ENCODE data around the gene IL22RA2. TPM values are rescaled to one million over a fixed set of nuclear protein-coding genes. Genes with fewer than 3 reads are reported as not detected.

Gene IL22RA2
- polyA plus RNA-seq, 3 donors: not detected

DNA sequence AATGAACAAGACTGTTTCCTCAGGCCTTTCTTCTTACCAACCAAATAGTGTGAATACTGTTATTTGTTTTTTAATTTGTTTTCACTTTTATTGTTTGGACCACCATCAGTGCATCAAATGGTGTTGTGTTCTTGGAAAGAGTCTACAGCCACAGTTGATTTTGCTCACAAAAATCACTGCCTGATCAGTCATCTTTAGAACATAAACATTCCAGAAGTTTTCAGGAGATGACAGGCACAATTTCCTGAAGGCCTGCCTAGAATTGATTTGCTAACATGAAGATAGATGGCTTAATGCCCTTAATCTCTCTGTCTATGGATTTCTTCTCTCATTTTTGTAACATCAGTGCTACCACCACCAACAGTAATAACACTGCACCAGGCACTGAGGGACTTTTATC lies 13.5 kb downstream of the IL22RA2 start:
- Mint-ChIP-seq H3K27me3 (ENCODE audit: low read depth in 3 of 3) (peaks cover 2 to 4% (median 2%) of the 10 kb centered on the region in 3 donors), H3K27ac (no peak overlapping the region), H3K4me1 (peaks cover 68% of the 10 kb centered on the region), H3K9me3 (peaks cover 3 to 15% (median 11%) of the 10 kb centered on the region in 7 donors), H3K36me3 (peaks cover 1 to 9% of the 10 kb centered on the region in 2 donors), H3K4me3 (no peak overlapping the region)
- intact Hi-C loops (cut with micrococcal nuclease): loop anchor here (5.0 to 10.0 kb wide), 4 partner anchors 45 to 155 kb away; partner anchors contain the start of gene IFNGR1 (in 1 of the 2)
- Histone ChIP-seq H3K27ac (ENCODE audit: low read depth in 1 of 2, low read length in 2 of 2) (no peak overlapping the region), H3K4me1 (ENCODE audit: control insufficient read depth in 1 of 2, insufficient read depth in 2 of 2, low read length in 2 of 2) (peaks cover 41 to 72% of the 10 kb centered on the region in 2 donors), H2AFZ (ENCODE audit: insufficient read depth, low read depth, low read length, poor library complexity, severe bottlenecking) (no peak overlapping the region), H3K4me2 (replicated peaks; ENCODE audit: extremely low read depth, low read length, poor library complexity, severe bottlenecking) (no peak overlapping the region), H3K79me2 (ENCODE audit: insufficient read depth, low read length) (no peaks in the 10 kb centered on the region), H4K20me1 (ENCODE audit: insufficient read depth, low read length) (no peaks in the 10 kb centered on the region), H3K9me3 (replicated peaks in 1 of 2; ENCODE audit: control insufficient read depth in 1 of 2, insufficient read depth in 1 of 2, low read length in 2 of 2) (peaks cover 0 to 11% of the 10 kb centered on the region in 2 donors), H3K36me3 (replicated peaks in 1 of 2; ENCODE audit: control insufficient read depth in 1 of 2, insufficient read depth in 2 of 2, low read length in 2 of 2) (no peaks in the 10 kb centered on the region), H3K9ac (ENCODE audit: insufficient read depth, low read length, poor library complexity, severe bottlenecking) (no peak overlapping the region), H3K4me3 (replicated peaks in 1 of 3; ENCODE audit: low read depth in 2 of 3, low read length in 3 of 3) (no peak overlapping the region), H3K27me3 (ENCODE audit: control insufficient read depth in 2 of 2, insufficient read depth in 2 of 2, low read length in 2 of 2) (no peaks in the 10 kb centered on the region)
- TF ChIP-seq, protein P1, sequence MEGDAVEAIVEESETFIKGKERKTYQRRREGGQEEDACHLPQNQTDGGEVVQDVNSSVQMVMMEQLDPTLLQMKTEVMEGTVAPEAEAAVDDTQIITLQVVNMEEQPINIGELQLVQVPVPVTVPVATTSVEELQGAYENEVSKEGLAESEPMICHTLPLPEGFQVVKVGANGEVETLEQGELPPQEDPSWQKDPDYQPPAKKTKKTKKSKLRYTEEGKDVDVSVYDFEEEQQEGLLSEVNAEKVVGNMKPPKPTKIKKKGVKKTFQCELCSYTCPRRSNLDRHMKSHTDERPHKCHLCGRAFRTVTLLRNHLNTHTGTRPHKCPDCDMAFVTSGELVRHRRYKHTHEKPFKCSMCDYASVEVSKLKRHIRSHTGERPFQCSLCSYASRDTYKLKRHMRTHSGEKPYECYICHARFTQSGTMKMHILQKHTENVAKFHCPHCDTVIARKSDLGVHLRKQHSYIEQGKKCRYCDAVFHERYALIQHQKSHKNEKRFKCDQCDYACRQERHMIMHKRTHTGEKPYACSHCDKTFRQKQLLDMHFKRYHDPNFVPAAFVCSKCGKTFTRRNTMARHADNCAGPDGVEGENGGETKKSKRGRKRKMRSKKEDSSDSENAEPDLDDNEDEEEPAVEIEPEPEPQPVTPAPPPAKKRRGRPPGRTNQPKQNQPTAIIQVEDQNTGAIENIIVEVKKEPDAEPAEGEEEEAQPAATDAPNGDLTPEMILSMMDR (IDR thresholded peaks at IDR 0.05): no peak
- no peak for DNase-seq

DNA sequence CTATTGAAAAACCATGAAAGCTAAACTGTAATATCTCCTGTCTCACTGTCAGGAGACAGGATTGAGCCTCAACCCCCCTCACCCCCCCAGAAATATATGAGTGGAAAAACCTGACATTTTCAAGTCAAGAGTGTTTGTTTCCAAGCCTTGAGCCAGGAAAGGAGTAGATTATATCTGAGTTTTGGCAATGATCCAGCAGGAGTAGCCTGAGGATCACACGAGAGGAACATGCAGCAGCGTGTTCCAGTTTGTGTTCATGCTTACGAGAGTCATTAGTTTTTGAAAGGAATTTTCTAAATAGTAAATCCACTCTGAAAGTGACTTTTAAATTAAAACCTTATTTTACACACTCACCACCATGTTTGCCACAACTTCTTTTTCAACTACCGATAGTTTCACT lies 15.8 kb downstream of the IL22RA2 start:
- 100% methylated on average over 1 of the region's 4 CpGs for WGBS (ENCODE audit: insufficient coverage)
- Histone ChIP-seq H3K36me3 (replicated peaks in 1 of 2; ENCODE audit: control insufficient read depth in 1 of 2, insufficient read depth in 2 of 2, low read length in 2 of 2) (no peaks in the 10 kb centered on the region), H3K4me3 (replicated peaks in 1 of 3; ENCODE audit: low read depth in 2 of 3, low read length in 3 of 3) (no peak overlapping the region), H3K9ac (ENCODE audit: insufficient read depth, low read length, poor library complexity, severe bottlenecking) (no peak overlapping the region), H3K27ac (ENCODE audit: low read depth in 1 of 2, low read length in 2 of 2) (no peak overlapping the region), H3K79me2 (ENCODE audit: insufficient read depth, low read length) (no peaks in the 10 kb centered on the region), H3K27me3 (ENCODE audit: control insufficient read depth in 2 of 2, insufficient read depth in 2 of 2, low read length in 2 of 2) (no peaks in the 10 kb centered on the region), H4K20me1 (ENCODE audit: insufficient read depth, low read length) (no peaks in the 10 kb centered on the region), H2AFZ (ENCODE audit: insufficient read depth, low read depth, low read length, poor library complexity, severe bottlenecking) (no peak overlapping the region), H3K4me1 (ENCODE audit: control insufficient read depth in 1 of 2, insufficient read depth in 2 of 2, low read length in 2 of 2) (peaks cover 39 to 63% of the 10 kb centered on the region in 2 donors), H3K4me2 (replicated peaks; ENCODE audit: extremely low read depth, low read length, poor library complexity, severe bottlenecking) (no peak overlapping the region), H3K9me3 (replicated peaks in 1 of 2; ENCODE audit: control insufficient read depth in 1 of 2, insufficient read depth in 1 of 2, low read length in 2 of 2) (no peaks in the 10 kb centered on the region)
- DNase-seq: no peak
- intact Hi-C loops (cut with micrococcal nuclease): loop anchor here (5.0 to 10.0 kb wide), 4 partner anchors 47 to 157 kb away; partner anchors contain the start of gene IFNGR1 (in 1 of the 2)
- Mint-ChIP-seq H3K27me3 (ENCODE audit: low read depth in 3 of 3) (peaks cover 2 to 4% (median 4%) of the 10 kb centered on the region in 3 donors), H3K27ac (no peak overlapping the region), H3K36me3 (peaks cover 0 to 1% of the 10 kb centered on the region in 2 donors), H3K4me3 (no peak overlapping the region), H3K9me3 (peaks cover 0 to 3% (median 0%) of the 10 kb centered on the region in 7 donors), H3K4me1 (peaks cover 60% of the 10 kb centered on the region)
- TF ChIP-seq, protein P1 (IDR thresholded peaks at IDR 0.05): no peak

All from CD14-positive monocyte (primary cell).